ENCODE measurements around the gene KBTBD3.

DNA sequence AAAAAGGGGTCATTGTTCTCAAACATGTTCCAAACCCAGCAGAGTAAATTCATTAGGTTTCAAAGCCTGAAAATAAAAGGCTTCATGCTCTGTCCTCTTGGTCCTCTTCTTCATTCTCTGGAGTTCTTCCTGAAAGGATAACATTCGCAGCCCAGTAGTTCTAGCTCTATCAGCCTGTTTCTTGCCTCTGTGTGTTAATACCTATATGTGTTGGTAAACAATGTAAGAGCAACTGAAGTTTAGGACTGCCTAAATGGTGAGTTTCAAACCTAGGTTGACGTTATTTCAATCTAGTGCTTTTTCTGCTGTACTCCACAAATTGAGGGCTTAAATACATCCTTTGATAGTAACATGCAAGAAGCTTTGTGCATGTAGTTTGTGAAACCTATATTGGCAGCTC is 9.7 kb upstream of the KBTBD3 start:
- TF ChIP-seq, protein P1, sequence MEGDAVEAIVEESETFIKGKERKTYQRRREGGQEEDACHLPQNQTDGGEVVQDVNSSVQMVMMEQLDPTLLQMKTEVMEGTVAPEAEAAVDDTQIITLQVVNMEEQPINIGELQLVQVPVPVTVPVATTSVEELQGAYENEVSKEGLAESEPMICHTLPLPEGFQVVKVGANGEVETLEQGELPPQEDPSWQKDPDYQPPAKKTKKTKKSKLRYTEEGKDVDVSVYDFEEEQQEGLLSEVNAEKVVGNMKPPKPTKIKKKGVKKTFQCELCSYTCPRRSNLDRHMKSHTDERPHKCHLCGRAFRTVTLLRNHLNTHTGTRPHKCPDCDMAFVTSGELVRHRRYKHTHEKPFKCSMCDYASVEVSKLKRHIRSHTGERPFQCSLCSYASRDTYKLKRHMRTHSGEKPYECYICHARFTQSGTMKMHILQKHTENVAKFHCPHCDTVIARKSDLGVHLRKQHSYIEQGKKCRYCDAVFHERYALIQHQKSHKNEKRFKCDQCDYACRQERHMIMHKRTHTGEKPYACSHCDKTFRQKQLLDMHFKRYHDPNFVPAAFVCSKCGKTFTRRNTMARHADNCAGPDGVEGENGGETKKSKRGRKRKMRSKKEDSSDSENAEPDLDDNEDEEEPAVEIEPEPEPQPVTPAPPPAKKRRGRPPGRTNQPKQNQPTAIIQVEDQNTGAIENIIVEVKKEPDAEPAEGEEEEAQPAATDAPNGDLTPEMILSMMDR (IDR thresholded peaks at IDR 0.05): no peak
- TF ChIP-seq CHD4 (IDR thresholded peaks at IDR 0.05; ENCODE audit: borderline replicate concordance): no peak

Measured in A549 (cell line).